ENCODE results near the gene BLNK.

The BLNK gene

DNA sequence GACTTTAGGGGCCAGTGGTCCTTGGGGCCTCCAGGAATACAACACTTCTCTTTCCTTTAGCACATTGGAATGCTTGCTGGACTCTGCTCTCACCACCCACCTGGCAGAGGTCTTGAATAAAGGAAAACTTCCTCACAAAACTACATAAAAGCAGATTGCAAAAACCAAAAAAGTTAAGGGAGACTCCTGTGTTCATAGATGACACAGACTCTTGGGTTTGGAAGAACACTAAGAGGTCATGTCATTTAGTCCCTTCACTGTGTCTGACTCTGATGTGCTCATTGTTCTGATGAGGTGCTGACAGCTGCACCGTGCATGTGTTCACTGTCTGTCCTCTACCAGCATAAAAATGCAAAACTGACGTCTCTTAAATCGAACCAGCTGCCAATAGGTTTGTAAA, 11.4 kb downstream of the BLNK start:
- no peak for DNase-seq

- no peak for DNase-seq
Measured at GRCh38 chr10:96259150-96259549, 12.2 kb downstream of the BLNK start.

GRCh38 chr10:96257944-96258343, 13.4 kb downstream of the BLNK start:
- no peak for DNase-seq

DNA sequence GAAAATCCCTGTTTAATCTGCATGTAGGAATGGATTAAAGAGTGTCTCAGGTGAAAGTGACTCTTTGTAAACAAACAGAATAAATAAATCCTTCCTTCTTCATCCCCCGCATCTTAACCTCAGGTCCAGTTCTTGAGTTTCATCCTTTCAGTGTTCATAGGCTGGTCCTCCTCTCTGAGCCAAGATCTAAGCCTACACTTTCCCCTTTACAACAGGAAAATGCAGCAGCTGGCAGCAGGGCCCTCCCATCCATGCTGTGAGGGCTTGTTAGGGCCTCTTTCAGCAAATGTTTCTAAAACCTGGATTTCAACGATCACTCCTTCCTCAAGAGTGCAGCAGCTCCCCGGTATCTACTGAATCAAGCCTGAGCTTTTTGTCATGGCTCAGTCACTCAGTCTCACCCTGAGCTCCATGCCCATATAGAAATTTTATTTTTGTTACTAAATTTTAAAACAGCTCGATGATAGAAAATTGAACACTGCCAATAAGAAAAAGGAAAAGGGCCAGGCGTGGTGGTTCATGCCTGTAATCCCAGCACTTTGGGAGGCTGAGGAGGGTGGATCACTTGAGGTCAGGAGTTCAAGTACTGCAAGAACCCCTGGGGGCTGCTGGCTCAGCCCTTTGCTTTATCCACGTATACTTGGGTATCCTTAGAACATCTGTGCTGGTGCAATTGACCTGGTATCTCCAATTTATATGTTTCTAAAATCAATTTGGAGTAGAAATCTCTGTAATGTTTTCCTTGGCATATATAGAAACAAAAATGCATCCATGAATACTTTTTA, 15.6 kb downstream of the BLNK start:
- DNase-seq = no peak

GRCh38 chr10:96254976-96255375, 16.4 kb downstream of the BLNK start:
- DNase-seq = no peak

DNA sequence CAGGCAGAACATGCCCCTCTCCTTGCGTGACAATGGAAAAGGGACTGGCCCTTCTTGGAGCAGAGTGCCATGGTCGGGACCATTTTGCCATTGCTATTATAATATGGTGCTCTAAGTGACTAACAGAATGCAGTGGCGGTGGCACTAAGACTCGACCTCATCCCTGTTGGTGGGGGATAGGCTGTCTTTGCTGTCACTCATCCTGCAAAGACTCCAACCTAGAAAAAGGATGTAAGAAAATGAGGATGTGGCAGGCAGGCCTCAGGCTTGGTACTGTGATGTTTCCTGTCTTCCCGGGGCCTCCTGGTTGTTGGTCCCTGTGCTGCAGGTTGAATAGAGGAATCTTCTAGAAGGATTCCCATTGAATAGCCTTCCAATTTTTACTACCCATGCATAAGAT, 18.6 kb downstream of the BLNK start:
- DNase-seq = no peak

DNA sequence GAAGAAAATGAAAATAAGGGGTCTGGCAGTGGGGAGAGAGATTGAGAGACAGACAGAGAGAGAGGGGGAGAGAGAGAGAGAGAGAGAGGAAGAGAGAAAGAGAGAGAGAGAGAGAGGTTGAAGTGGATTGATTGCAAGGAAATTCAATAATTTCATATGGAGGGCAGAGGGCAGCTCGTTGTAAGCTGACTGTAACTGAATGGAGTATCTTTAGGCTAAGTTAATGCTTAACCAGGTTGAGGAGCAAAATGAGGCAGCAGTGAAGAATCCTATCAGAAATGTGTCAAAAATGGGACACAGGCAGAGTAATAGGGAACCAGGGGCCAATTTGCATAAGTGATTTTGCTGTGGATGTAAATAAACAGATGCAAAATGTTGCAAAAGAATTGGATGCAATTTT, 21.0 kb downstream of the BLNK start:
- no peak for DNase-seq

GRCh38 chr10:96249264-96249663, 22.1 kb downstream of the BLNK start:
- DNase-seq = no peak

DNA sequence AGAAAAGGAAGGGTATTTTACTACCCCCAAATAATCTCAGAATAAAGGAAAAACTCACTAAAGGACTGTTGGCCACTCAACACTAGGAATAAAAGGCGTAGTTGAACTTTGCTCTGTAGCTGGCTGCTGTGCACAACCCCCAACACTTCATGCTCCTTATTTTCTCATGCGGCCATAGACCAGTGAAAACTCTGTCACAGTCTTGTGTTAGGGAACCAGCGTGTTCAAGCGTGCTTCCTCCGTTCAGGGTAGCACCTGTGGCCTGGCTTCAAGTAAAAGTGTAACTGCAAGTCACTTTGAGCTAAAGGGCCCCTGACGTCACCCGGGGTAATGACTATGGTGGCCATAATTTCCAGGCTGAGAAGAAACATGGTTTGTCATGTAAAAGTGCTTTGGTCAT, 27.0 kb downstream of the BLNK start:
- no peak for DNase-seq

GRCh38 chr10:96243296-96243695, 28.1 kb downstream of the BLNK start:
- DNase-seq = no peak

GRCh38 chr10:96242822-96243221, 28.5 kb downstream of the BLNK start:
- no peak for DNase-seq

DNA sequence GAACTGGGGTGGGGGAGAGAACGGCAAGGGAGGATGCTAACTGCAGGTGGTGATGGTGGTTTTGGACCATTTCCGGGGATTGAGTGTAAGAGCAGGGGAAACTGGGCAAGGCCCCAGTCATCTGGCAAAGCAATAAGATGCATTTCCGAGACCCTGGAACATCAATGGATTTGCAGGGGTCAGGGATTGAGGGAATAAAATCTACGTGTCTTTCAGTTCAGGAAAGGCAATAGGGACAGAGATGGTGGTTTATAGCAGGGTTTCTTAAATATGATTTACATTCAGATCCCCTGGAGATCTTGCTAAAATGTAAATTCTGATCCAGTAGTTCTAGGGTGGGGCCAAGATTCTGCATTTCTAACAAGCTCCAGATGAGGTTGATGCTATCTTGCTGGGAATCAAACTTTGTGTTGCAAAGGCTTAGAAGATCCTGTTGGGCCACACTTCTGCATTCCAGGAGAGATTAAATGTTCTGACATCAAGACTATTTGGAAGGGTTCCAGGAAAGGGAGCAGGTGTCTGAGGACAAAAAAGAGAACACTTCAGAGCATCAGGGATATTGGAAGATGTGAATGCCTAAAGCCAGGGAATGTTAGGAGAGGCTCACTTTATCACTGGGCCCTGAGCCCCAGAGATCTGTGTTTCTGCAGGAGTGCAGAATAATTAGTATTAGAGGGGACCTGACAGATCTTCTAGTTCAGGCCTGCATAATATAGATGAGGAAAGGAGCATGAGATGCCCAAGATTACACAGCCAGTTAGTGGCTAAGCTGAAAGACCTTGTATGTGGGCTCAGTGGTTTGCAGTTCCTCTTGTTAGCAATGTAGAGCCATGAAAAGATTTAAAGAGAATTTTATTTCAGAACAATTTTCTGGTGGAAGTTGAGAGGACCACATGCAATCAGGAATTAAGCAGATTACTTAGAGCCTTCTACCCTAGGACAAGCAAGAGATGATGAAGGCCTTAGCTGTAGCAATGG, 32.4 kb downstream of the BLNK start:
- no peak for DNase-seq

DNA sequence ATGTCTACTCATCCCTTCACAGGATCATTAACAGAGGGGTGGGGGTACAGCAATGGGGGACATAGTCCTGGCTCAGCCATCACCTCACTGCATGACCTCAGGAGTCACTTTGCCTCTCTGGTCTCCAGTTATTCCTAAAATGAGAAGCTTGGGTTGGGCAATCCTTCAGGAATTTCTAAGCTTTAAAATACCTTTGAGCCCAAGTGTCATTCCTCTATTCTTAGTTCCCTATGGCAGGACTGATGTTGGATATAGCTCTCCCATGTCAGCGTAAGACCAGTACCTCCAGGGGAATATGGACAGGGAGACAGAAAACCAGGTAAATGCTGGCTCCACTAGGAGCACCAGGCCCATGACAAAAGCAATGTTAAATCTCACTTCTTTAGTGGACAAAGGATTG, 34.5 kb downstream of the BLNK start:
- DNase-seq = no peak

DNA sequence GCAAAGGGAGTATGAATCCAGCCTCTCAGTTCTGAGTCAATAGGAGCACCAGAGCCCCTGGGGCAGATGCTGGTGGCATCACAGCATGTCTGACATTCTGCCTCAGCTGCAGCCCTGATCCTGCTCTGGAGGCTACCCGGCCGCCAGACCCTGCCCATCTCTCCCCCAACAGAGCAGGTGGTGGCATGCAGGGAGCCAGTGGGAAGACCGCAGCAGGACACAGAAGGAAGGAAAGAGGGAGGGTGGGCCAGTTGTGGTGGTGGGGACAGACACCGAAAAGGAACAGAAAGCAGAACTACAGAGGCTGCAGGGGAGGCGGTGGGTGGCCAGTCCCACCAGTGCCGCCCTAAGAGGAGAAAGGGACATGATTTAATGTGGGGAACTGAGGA, 35.3 kb downstream of the BLNK start:
- no peak for DNase-seq

DNA sequence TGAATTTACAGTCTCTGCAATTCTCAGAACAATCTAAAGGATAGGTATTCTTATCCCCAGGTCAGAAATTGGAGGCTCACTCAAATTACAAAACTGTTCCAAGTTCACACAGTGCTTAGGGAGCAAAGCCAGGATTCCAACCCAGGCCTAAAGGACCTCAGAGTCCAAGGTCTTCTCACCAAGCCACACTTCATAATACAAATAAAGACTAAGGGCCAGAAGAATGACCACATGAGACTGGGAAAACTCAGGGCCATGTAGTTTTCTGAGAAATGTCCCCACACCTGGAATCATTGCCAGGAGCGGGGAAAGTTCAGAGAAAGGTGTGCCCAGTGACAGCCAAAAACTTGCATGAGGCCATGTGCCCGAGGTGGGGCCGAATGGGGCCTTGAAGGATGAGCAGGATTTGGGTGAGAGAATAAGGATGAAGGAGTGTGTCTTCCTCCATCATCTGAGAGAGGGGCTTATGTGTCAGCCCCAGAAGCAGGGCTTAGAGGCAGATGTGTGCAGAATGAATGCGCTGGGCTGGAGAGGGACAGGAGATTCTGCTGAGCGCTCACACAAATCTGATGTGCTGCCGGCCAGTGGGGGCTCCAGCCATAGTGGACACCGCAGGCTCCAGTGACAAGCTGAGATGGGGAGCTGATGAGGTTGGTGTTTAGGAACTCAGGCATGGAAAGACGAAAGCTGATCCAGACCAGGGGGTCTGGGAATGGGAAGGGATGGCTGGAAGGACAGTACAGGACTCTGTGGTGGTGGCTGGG, 35.9 kb downstream of the BLNK start:
- no peak for DNase-seq

DNA sequence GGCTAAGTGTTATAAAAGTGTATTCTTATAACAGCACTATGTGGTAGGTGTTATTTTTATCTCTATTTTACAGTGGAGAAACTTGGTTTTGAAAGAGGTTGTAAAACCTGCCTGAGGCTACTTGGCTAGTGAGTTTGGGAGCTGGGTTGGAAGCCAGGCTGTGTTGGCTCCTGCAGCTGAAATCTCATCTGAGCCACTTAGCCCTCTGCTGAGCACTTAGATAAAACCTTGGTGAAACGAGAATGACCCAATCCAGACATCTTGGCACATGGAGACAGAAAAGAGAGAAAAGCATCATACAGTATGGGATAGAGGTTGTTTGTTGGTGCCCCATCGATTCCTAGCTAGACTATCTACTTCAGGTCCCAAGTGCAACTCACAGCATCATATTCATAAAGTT, 37.4 kb downstream of the BLNK start:
- DNase-seq = no peak

- DNase-seq = no peak
Measured at GRCh38 chr10:96230527-96230926, 40.8 kb downstream of the BLNK start.

DNA sequence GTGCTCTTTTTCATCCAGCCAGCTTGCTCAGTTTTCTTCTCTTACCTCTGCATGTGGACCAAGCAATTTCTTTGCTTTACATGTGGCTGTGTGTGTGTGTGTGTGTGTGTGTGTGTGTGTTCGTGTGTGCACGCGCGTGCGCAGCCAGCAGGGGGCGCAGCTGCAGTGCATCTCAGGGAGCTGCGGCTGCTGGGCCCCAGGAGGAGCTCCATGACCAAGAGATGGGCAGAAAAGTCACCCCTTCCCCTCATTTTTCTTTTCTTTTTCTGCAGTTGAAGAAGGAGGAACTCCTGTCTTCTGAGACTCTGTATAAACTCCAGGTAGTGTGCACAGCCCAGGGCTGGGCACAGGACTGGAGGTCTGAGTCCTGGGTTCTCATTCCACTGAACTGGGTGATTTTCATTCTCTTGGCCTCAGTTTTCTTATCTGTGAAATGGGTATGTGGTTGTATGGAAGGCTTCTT, 41.8 kb downstream of the BLNK start:
- peak; percentile 60 for DNase-seq

GRCh38 chr10:96228408-96228994, 42.9 kb downstream of the BLNK start:
- DNase-seq = no peak

GRCh38 chr10:96227206-96227605, 44.2 kb downstream of the BLNK start:
- no peak for DNase-seq

GRCh38 chr10:96225119-96225518, 46.2 kb downstream of the BLNK start:
- DNase-seq = no peak

DNA sequence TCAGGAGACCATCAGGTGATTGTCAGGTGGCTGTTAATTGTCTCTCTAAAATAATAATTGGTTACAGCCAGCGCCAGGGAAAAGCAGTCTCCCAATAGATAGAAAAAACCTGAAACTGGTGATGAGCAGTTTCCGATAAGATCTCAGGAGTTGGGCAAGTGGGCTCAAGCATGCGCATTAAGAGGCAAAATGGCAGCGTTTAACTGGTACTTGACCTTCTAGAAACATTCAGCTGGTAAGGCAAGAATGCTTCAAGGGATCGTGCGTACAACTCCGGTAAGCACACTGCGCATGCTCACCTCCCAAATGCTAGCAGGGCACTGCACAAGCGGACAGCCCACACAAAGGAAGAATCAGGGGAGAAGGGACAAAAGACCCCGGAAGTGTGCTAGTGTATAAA, 48.5 kb downstream of the BLNK start:
- DNase-seq = no peak

- DNase-seq = no peak
Measured at GRCh38 chr10:96222441-96222840, 48.9 kb downstream of the BLNK start.
